HG03066 (cell line): ENCODE results near the gene PDE8A.

Experiments used
- ATAC-seq: cut with Tn5 transposase; IDR thresholded peaks from one replicate; pipeline ENCODE4 v1.9.1; 2021; ENCODE audit warnings: low read depth; ENCODE audit not compliant: unreplicated experiment

The PDE8A gene

DNA sequence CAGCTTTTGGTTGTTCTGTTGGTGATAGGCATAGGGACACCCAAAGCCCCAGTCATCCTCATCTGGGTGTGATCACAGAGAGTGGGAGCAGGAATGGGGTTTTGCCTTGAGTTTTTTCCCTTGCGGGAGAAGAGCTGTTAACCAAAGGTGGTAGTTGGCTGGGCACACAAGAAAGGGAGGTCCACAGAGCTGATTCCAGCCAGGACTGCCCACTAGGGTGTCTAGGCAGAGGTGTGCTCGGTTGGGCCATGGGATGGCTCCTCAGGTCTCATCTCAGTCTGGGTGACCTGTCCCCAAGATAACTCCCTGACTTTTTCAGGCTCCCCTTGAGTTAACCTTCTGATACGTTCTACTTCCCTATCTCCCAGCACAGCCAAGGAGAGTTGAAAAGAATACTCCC is 134.8 kb downstream of the PDE8A start:
- ATAC-seq, result no peak

DNA sequence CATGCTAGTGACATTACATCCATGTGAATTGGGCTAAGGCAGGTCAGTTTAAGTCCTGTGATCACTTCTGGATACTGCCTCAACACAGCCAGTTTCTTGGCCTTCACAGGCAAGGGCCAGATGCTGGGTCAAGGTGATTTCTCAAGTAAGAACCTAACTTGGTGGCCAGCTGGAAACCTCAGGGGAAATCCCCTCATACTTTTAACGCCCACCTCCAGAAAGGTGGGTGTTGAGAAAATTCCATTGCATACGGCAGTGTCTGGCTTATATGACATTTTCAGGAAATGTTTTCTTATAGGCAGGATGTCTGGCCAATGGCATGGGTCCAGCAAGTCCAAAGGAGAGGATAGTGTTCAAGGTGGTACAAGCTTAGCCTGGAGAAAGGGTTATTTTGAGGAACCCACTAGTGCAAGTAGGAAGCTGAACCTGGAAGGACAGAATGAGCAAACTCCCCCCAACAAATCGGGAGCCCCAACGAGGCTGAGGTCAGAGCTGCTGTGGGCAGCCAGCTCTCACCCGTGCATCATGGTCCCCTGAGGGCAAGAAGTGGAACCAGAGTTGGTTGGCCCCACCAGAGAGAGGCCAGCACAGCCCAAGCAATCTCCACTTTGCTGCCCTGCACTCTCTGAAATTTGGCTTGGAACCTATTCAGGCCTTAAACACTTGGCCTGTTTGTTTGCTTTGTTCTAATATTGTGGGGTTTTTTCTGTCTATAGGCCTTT is 135.4 kb downstream of the PDE8A start:
- ATAC-seq, result no peak

- ATAC-seq, result no peak
These were observed 136.5 kb downstream of the PDE8A start for GRCh38 chr15:85118173-85118572.

DNA sequence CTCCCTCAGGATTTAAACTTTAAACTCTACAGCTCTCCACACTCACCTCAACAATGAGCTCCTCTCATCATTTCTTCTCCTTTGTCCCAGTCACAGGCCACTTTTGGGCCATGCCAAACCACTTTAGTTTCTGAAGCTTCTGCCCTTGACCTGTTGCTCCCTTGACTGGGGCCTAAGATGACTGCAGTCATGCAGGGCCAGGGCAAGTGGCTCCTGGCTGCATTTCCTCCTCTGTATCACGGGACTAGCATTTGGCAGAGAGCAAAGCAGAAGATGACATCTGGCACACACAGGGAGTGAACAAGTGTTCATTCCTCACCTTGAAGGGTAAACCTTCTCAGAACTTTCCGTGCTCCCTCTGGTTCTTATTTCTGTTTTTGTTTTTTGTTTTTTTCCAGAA is 136.9 kb downstream of the PDE8A start:
- no peak for ATAC-seq

GRCh38 chr15:85120351-85121113 is 138.9 kb downstream of the PDE8A start:
- ATAC-seq, result no peak

DNA sequence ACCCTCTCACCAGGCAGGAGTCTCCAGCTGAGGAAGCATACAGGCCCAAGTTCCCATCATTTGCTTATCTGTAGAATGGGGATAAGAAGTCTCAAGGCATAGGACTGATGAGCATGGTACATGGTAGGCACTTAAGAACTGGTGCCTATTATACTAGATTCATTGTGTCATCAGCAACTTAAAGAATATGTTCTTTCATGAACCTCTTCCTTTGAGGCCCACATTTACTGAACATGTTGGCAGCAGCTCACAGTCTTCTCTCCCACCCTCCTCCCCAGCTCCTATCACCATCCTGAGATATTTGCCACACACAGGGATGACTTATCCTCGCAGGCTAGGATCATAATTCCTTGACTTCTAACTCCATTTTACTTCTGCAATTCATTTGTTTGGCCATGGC is 142.5 kb downstream of the PDE8A start:
- ATAC-seq, result no peak

DNA sequence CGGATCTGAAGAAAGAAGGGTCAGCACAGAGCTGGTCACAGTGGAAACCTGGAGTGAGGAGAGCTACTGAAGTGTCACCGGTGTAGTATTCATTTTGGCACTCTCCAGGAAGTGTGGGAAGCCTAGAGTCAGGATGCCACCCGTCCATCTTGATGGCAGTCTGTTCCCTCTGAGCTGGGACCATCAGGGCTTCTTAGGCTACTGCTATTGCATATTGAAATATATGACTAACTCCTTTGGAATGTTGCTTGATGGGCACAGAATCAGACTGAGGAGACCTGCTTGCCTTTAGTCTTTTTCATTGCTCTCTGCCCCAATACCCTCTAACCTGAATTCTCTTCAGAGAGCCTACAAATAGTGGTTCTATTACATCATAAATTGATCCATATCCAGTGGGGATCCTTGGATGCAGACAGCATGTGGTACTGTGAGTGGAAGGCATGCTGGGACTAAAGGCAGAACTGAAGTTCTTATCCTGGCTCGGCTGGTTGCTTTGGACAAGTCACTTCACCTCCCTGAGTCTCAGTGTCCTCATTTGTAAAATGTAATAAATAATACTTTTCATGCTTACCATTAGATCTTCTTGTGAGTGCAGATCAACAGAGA is 143.5 kb downstream of the PDE8A start:
- ATAC-seq, result no peak

GRCh38 chr15:85128621-85129020 is 147.0 kb downstream of the PDE8A start:
- no peak for ATAC-seq

DNA sequence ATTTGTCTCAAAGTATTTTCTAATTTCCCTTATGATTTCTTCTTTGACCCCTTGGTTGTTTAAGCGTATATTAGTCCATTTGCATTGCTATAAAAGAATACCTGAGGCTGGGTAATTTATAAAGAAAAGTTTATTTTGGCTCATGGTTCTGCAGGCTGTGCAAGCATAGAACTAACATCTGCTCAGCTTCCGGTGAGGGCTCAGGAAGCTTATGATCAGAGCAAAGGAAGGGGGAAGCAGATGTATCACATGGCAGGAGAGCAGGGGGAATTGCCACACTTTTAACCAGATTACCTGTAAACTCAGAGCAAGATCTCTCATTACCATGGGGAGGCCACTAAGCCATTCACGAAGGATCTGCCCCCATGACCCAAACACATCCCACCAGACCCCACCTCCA is 148.2 kb downstream of the PDE8A start:
- ATAC-seq, result no peak

GRCh38 chr15:85131915-85132314 is 150.3 kb downstream of the PDE8A start:
- no peak for ATAC-seq

- no peak for ATAC-seq
These were observed 152.1 kb downstream of the PDE8A start for GRCh38 chr15:85133709-85134108.

DNA sequence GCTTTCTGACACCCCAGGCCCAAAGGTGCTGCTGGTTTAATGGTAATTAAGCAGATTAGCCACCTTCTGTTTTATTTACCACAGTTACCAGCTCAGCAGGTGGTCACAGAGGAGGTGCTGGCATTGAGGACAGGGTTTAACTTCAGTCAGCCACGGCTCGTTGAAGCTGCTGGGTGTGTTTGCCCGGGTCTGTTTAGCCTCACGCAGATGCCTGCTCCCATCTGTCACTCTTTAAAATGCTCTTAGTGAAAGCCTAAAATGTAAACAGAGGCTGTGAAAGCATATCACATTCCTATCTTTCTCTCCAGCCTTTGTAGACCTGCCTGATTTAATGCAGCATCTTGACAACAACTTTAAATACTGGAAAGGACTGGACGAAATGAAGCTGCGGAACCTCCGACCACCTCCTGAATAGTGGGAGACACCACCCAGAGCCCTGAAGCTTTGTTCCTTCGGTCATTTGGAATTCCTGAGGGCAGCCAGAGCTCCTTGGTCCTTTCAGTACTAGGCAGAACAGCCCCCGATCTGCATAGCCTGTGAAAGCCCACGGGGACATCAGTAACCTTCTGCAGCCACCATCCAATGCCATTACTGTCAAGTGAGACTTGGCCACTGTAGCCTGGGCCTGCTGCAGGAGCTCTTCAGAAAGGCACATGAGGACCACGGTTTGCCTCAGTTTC is 156.0 kb downstream of the PDE8A start:
- ATAC-seq, result no peak

DNA sequence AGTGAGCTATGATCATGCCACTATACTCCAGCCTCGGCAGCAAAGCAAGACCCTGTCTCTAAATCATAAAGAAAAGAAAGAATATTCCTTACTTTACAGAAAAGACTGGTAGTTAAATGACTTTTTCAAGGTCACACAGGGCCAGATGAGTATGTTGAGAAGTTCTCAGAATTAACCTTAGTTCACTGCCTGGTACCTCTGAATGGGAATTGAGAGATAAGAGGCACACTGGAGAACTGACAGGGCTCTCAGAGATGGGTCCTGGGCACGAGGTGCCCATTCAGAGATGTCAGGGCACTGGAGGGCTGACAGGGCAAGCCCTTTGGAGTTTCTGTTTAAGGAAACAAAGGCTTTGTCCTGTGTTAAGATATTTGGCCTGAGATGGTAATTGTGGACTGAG is 157.7 kb downstream of the PDE8A start:
- no peak for ATAC-seq

GRCh38 chr15:85141726-85142125 is 160.1 kb downstream of the PDE8A start:
- no peak for ATAC-seq

DNA sequence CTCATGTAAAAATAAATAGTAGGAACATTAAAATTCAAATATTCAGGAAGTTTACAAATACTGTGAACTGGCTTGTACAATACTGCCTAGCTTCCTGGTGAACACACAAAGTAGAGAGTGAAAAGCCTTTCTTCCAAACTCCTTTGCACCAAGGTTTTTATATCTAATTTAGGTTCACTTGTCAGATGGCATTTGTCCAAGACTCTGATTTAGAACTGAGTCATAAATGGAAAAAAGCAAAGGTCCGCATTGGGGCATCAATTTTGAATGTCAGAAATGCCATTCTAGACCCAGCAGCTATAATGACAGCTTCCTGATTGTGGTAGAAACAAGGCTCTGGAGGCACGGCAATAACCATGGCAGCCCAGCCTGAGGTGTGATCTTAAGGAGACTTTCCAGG is 160.7 kb downstream of the PDE8A start:
- no peak for ATAC-seq

GRCh38 chr15:85149465-85150129 is 167.9 kb downstream of the PDE8A start:
- ATAC-seq, result no peak

- no peak for ATAC-seq
These were observed 168.4 kb downstream of the PDE8A start for GRCh38 chr15:85150130-85150480.

DNA sequence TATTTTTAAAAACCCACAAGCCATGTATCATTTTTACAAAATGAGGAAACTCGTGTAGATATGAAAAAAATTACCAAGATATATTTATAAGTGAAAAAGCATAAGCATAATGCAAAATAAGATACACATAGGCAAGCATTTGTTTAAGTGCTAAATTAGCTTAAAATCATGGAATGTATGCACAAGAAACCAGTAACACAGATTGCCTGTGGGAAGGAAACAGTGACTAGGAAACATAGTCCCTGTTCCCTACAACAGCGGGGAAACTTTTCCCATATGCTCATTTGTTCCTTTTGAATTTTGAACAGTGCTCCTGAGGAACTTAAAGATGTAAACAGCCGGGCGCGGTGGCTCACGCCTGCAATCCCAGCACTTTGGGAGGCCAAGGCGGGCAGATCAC is 169.5 kb downstream of the PDE8A start:
- ATAC-seq, result no peak

GRCh38 chr15:85151861-85152260 is 170.2 kb downstream of the PDE8A start:
- no peak for ATAC-seq

- no peak for ATAC-seq
These were observed 172.4 kb downstream of the PDE8A start for GRCh38 chr15:85154061-85154460.

- ATAC-seq, result no peak
These were observed 173.7 kb downstream of the PDE8A start for GRCh38 chr15:85155360-85155759.
